ENCODE data around the gene PCNX3. TPM values are rescaled to one million over a fixed set of nuclear protein-coding genes. Genes with fewer than 3 reads are reported as not detected.

The PCNX3 gene
- total and polyA plus RNA-seq, 2 donors (not counting 3 experiments of a cell fraction or from before 2014, with no cell fraction given), result 42.6 to 53.9 TPM

DNA sequence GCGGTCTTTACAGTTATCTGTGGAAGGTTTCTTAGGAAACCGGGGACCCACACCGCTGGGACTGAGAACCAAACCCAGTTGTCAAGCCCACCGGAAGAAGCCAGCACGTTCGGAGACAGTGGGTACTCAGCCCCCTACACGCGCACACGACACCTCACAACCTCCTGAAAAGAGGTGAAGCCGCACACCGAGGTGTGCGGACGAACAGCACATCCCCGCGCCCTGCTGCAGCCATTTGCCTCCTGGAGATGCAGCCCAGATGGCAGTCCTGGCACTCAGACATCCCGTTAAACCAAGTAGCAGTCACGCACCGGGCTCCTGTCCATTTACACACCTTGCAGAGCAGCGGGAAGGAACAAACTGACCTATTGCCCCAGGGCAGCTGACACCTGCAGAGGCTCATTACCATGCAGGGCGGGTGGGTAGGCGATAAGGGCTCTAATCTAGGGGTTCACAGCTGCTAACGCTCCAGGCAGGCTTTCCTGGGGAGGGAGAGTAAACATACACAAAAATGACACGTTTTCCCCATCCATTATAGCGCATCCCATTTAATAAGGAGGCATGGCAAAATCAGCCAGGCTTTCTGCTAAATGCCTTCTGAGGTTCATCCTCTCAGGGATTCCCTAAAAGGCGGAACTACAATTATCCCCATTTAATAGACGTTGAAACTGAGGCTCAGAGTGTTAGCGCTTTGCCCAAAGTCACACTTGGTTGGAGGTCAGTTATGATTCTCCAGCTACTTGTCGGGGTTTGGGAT is 40.6 kb upstream of the PCNX3 start:
- intact Hi-C loops (cut with micrococcal nuclease) (loop anchor here (1.0 to 5.0 kb wide), 5 partner anchors 13 to 193 kb away; partner anchors contain the start of genes LTBP3, PCNX3 and SLC25A45), dilution Hi-C loops (cut with MboI; ENCODE audit: extremely low pct_ligation_motif_present, low sequenced_read_pairs) (no loop called here)
- BruUV-seq (replicated peaks), result no TSS peak
- Histone ChIP-seq H2AFZ (ENCODE audit: low read depth, low read length) (no peak overlapping the region), H3K36me3 (ENCODE audit: control insufficient read depth in 2 of 2, extremely low read depth in 1 of 2, insufficient read depth in 2 of 2, low read length in 2 of 2) (no peaks in the 10 kb centered on the region), H3K4me2 (ENCODE audit: insufficient read depth, low read length) (peak overlapping the region; percentile 56), H3K27ac (ENCODE audit: insufficient read depth, low read depth, low read length) (peak overlapping the region; percentile 45), H3K4me3 (replicated peaks in 1 of 3; ENCODE audit: insufficient read depth in 1 of 3, low read depth in 1 of 3, low read length in 3 of 3) (peak overlapping the region in 2 of 3 experiments; percentile 31 to 34), H3K79me2 (ENCODE audit: control insufficient read depth, insufficient read depth, low read length) (peaks cover 25% of the 10 kb centered on the region), H3K9me1 (replicated peaks; ENCODE audit: control insufficient read depth, extremely low read depth, insufficient read depth, low read length) (no peaks in the 10 kb centered on the region), H3K9me3 (replicated peaks; ENCODE audit: control insufficient read depth, insufficient read depth, low read length) (no peaks in the 10 kb centered on the region), H3K4me1 (ENCODE audit: control insufficient read depth, extremely low read depth, insufficient read depth, low read length) (peaks cover 50% of the 10 kb centered on the region), H3K9ac (replicated peaks; ENCODE audit: extremely low read depth, insufficient read depth, low read length) (no peak overlapping the region), H3K27me3 (ENCODE audit: control insufficient read depth in 2 of 2, insufficient read depth in 2 of 2, low read length in 2 of 2) (no peaks in the 10 kb centered on the region), H4K20me1 (replicated peaks; ENCODE audit: control insufficient read depth, extremely low read depth, insufficient read depth, low read length) (no peaks in the 10 kb centered on the region)
- DNase-seq (ENCODE audit: low read depth, low spot score) (peak; percentile 46), FAIRE-seq (no peak)
- POLR2A ChIA-PET, result no interaction called here
- no peak for TF ChIP-seq EZH2 (IDR thresholded peaks at IDR 0.05; ENCODE audit: borderline replicate concordance, low read depth, low read length, severe bottlenecking)
- TF ChIP-seq MYC (IDR thresholded peaks at IDR 0.05; ENCODE audit: low read depth, low read length), result no peak
- TF ChIP-seq POLR2A (IDR thresholded peaks at IDR 0.05; ENCODE audit: low read depth, low read length), result peak; percentile 60
- no peak for TF ChIP-seq FOS (IDR thresholded peaks at IDR 0.05; ENCODE audit: borderline replicate concordance, insufficient read depth, low read length)
- CTCF ChIA-PET, result interaction anchor here (1.4 to 9.7 kb wide), 3 partner anchors 15 to 49 kb away, joined by 3 to 167 read pairs (median 22); no protein-coding TSS in a partner anchor

DNA sequence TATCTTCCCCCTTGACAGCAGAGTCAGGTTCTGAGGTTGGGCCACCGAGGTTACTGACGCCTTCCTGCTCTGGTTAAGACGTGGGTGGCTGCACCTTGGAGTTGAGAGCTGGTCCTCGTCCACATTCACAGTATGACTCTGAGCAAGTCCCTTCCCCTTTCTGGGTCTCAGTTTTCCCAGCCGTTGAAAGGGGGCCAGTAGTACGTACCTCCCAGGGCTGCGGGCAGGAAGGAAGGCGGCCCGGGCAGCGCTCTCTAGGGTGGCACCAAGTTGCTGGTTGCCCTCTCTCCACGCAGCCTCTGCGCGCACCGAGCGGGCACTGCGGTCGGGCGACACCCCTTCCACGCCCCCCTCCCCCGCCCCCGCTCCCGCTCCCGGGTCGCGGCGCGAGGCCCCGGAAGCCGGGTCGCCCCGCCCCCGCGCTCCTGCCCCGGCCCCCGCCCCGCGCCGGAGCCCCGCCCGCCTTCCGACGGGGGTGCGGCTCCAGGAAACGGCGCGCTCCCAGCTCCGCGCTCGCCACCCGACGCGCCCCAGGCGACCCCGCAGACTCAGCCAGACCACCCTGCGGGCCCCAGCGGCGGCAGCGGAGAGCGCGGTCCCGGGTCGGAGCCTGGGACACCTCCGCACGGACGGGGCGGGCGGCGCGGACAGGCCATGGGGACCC is 39.9 kb upstream of the PCNX3 start, which contains the start of gene EHBP1L1:
Gene EHBP1L1, plus strand, starts transcription at position 486 of the 664 bp plus-strand sequence. CDS start 250 bp downstream, outside the sequence.
- no peak within 1 kb of the TSS for H2AFZ ChIP-seq (ENCODE audit: low read depth, low read length)
- dilution Hi-C loops (cut with MboI; ENCODE audit: extremely low pct_ligation_motif_present, low sequenced_read_pairs) (no loop called here), intact Hi-C loops (cut with micrococcal nuclease) (no loop called here)
- POLR2A ChIA-PET, result no interaction called here
- FAIRE-seq, result no peak
- H3K9ac ChIP-seq (replicated peaks; ENCODE audit: extremely low read depth, insufficient read depth, low read length), result peak within 1 kb of the TSS; percentile 20
- H3K9me3 ChIP-seq (replicated peaks; ENCODE audit: control insufficient read depth, insufficient read depth, low read length), result no peaks in the 10 kb centered on the region
- TF ChIP-seq POLR2AphosphoS5 (IDR thresholded peaks at IDR 0.05; ENCODE audit: insufficient read depth, low read depth, low read length), result peak; percentile 50
- TF ChIP-seq POLR2A (IDR thresholded peaks at IDR 0.05; ENCODE audit: low read depth, low read length), result no peak
- H3K4me3 ChIP-seq (replicated peaks in 1 of 3; ENCODE audit: insufficient read depth in 1 of 3, low read depth in 1 of 3, low read length in 3 of 3), result peak within 1 kb of the TSS; percentile 16 to 34 (median 31)
- H3K27ac ChIP-seq (ENCODE audit: insufficient read depth, low read depth, low read length), result peak within 1 kb of the TSS; percentile 45
- H3K27me3 ChIP-seq (ENCODE audit: control insufficient read depth in 2 of 2, insufficient read depth in 2 of 2, low read length in 2 of 2), result no peaks in the 10 kb centered on the region
- H3K4me1 ChIP-seq (ENCODE audit: control insufficient read depth, extremely low read depth, insufficient read depth, low read length), result peaks cover 50% of the 10 kb centered on the region
- H3K9me1 ChIP-seq (replicated peaks; ENCODE audit: control insufficient read depth, extremely low read depth, insufficient read depth, low read length), result no peaks in the 10 kb centered on the region
- peaks cover 22% of the 10 kb centered on the region for H3K79me2 ChIP-seq (ENCODE audit: control insufficient read depth, insufficient read depth, low read length)
- BruUV-seq (replicated peaks), result no TSS peak
- H3K4me2 ChIP-seq (ENCODE audit: insufficient read depth, low read length), result peak within 1 kb of the TSS; percentile 56
- DNase-seq (ENCODE audit: low read depth, low spot score), result peak; percentile 32
- no peaks in the 10 kb centered on the region for H4K20me1 ChIP-seq (replicated peaks; ENCODE audit: control insufficient read depth, extremely low read depth, insufficient read depth, low read length)
- CTCF ChIA-PET, result interaction anchor here (1.4 to 9.7 kb wide), 3 partner anchors 14 to 50 kb away, joined by 3 to 167 read pairs (median 22); no protein-coding TSS in a partner anchor
- no peaks in the 10 kb centered on the region for H3K36me3 ChIP-seq (ENCODE audit: control insufficient read depth in 2 of 2, extremely low read depth in 1 of 2, insufficient read depth in 2 of 2, low read length in 2 of 2)
